Panc1 (cell line): ENCODE data around the gene ARHGAP32. TPM values are rescaled to one million over a fixed set of nuclear protein-coding genes. Genes with fewer than 3 reads are reported as not detected.
A peak's percentile ranks its signal among the peaks of the same experiment; 100 is the strongest.

Experiments
- ATAC-seq: fragments of 200-7000 bp; cut with Tn5 transposase; 2 replicates; pipeline ENCODE4 v1.9.1; 2020; ENCODE audit warnings: mild to moderate bottlenecking, moderate library complexity
- BruUV-seq: library from RNA; stranded (reverse); fragments of 400-500 nt; replicated peaks from 2 replicates; lab custom pipeline; 2021; lab: Mats Ljungman, UMichigan
- CTCF ChIA-PET: fragments of 300-600 bp; sonication (Branson Sonifier 250); formaldehyde crosslinking; loops from one replicate; lab custom pipeline; 2022; ENCODE audit warnings: antibody characterized with exemption; lab: Charles Lee
- POLR2A ChIA-PET: fragments of 300-600 bp; sonication (Branson Sonifier 250); formaldehyde crosslinking; loops from one replicate; lab custom pipeline; 2022; ENCODE audit warnings: antibody characterized with exemption; lab: Charles Lee
- DNase-seq: peaks from one replicate; pipeline ENCODE4 v3.0.0-alpha.2; 2010; ENCODE audit warnings: low read depth, low spot score
- H3K27ac ChIP-seq: 2 replicates; pipeline ENCODE4 v1.5.1; 2011; ENCODE audit warnings: mild to moderate bottlenecking, low read length, inconsistent platforms
- H3K27me3 ChIP-seq: fragments of 200-500 bp; sonication (Bioruptor generic); 2 replicates; pipeline ENCODE4 v1.6.0; 2014; ENCODE audit warnings: low read length, inconsistent platforms; ENCODE audit not compliant: control insufficient read depth, insufficient read depth
- H3K36me3 ChIP-seq: fragments of 200-500 bp; sonication (Bioruptor generic); 2 replicates; pipeline ENCODE4 v1.5.1; 2014; ENCODE audit warnings: inconsistent platforms, mild to moderate bottlenecking, low read length, moderate library complexity; ENCODE audit not compliant: control insufficient read depth, insufficient read depth
- H3K4me1 ChIP-seq: 2 replicates; pipeline ENCODE4 v1.5.1; 2011; ENCODE audit warnings: inconsistent platforms, mild to moderate bottlenecking, low read length, moderate library complexity; ENCODE audit not compliant: control insufficient read depth, insufficient read depth
- H3K4me3 ChIP-seq, 2 experiments: 2 replicates each; pipeline ENCODE4 v1.5.1; 2011 to 2012; ENCODE audit warnings: low read depth in 2 of 2, low read length in 2 of 2, mild to moderate bottlenecking in 2 of 2, inconsistent platforms in 1 of 2, moderate library complexity in 1 of 2
- H3K9me3 ChIP-seq: fragments of 200-500 bp; sonication (Bioruptor generic); 2 replicates; pipeline ENCODE4 v1.5.1; 2014; ENCODE audit warnings: low read depth, mild to moderate bottlenecking, inconsistent platforms, low read length, moderate library complexity; ENCODE audit not compliant: control insufficient read depth, insufficient read depth
- POLR2AphosphoS5 ChIP-seq: IDR thresholded peaks from 2 replicates; pipeline ENCODE4 v1.6.1; 2012; ENCODE audit warnings: mild to moderate bottlenecking, low read depth, low read length, moderate library complexity
- SIN3A ChIP-seq: IDR thresholded peaks from 2 replicates; pipeline ENCODE4 v1.6.1; 2012; ENCODE audit warnings: low read depth, mild to moderate bottlenecking, low read length, moderate library complexity, borderline replicate concordance; ENCODE audit not compliant: insufficient read depth
- TCF7L2 ChIP-seq: IDR thresholded peaks from 2 replicates; pipeline ENCODE4 v1.6.1; 2011; ENCODE audit warnings: mild to moderate bottlenecking, low read depth, low read length, inconsistent platforms
- in situ Hi-C: cut with HindIII; loops from 2 replicates; pipeline ENCODE4 v1.10.0; 2016; ENCODE audit warnings: low sequenced_read_pairs, low pct_unique_long_range_greater_than_20kb
- intact Hi-C: fragments of 100-400 bp; cut with micrococcal nuclease; formaldehyde crosslinking; loops from one replicate; pipeline ENCODE4 v1.10.0; 2022; ENCODE audit not compliant: unreplicated experiment
- total RNA-seq: library from RNA; stranded (reverse); gene quantifications from one replicate; pipeline ENCODE4 v1.2.1, GENCODE V29; 2021; ENCODE audit not compliant: unreplicated experiment
- TF ChIP-seq, protein P1 (sequence below): fragments of 450-650 bp; IDR thresholded peaks from 2 replicates; pipeline ENCODE4 v1.5.1; 2017; ENCODE audit warnings: mild to moderate bottlenecking
- TF ChIP-seq, protein P2 (sequence below), 2 experiments: IDR thresholded peaks; 2 replicates each; pipeline ENCODE4 v1.6.1; 2011 to 2012; ENCODE audit warnings: low read depth in 2 of 2, control low read depth in 1 of 2, low read length in 1 of 2, mild to moderate bottlenecking in 1 of 2, moderate library complexity in 1 of 2; ENCODE audit not compliant: insufficient read depth in 1 of 2

The ARHGAP32 gene
- total RNA-seq, 1 experiment from 2014 or later, result 44.6 TPM

DNA sequence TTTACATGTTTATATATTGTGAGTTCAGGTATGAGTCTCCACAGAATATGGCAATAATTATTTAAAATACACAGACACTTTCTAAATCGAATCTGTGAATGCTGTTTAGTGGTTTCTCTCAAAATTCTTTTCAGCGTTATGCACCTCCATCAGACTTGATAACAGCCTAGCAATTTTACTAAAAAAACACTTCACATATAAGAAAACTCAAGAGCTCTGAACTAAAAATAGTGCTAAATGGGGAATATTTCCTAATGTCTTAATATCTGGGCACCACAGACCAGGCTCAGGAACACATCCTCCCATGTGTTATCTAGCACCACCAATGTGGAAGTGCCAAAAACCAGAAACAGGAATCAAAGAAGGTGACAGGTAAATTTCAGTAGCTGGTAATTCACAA is 47.9 kb downstream of the ARHGAP32 start:
- in situ Hi-C loops (no loop called here), intact Hi-C loops (loop anchor here (10.0 kb wide), 2 partner anchors 51 to 131 kb away; partner anchors contain the start of gene ARHGAP32)
- ChIA-PET CTCF (no interaction called here), POLR2A (no interaction called here)
- peaks cover 86% of the 10 kb centered on the region for H3K4me1 ChIP-seq
- peak overlapping the region; percentile 100 for H3K27ac ChIP-seq
- no peaks in the 10 kb centered on the region for H3K36me3 ChIP-seq
- TF ChIP-seq TCF7L2 (no peak), SIN3A (no peak), POLR2AphosphoS5 (no peak)
- TF ChIP-seq, protein P1, sequence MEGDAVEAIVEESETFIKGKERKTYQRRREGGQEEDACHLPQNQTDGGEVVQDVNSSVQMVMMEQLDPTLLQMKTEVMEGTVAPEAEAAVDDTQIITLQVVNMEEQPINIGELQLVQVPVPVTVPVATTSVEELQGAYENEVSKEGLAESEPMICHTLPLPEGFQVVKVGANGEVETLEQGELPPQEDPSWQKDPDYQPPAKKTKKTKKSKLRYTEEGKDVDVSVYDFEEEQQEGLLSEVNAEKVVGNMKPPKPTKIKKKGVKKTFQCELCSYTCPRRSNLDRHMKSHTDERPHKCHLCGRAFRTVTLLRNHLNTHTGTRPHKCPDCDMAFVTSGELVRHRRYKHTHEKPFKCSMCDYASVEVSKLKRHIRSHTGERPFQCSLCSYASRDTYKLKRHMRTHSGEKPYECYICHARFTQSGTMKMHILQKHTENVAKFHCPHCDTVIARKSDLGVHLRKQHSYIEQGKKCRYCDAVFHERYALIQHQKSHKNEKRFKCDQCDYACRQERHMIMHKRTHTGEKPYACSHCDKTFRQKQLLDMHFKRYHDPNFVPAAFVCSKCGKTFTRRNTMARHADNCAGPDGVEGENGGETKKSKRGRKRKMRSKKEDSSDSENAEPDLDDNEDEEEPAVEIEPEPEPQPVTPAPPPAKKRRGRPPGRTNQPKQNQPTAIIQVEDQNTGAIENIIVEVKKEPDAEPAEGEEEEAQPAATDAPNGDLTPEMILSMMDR, result no peak
- TF ChIP-seq, protein P2, sequence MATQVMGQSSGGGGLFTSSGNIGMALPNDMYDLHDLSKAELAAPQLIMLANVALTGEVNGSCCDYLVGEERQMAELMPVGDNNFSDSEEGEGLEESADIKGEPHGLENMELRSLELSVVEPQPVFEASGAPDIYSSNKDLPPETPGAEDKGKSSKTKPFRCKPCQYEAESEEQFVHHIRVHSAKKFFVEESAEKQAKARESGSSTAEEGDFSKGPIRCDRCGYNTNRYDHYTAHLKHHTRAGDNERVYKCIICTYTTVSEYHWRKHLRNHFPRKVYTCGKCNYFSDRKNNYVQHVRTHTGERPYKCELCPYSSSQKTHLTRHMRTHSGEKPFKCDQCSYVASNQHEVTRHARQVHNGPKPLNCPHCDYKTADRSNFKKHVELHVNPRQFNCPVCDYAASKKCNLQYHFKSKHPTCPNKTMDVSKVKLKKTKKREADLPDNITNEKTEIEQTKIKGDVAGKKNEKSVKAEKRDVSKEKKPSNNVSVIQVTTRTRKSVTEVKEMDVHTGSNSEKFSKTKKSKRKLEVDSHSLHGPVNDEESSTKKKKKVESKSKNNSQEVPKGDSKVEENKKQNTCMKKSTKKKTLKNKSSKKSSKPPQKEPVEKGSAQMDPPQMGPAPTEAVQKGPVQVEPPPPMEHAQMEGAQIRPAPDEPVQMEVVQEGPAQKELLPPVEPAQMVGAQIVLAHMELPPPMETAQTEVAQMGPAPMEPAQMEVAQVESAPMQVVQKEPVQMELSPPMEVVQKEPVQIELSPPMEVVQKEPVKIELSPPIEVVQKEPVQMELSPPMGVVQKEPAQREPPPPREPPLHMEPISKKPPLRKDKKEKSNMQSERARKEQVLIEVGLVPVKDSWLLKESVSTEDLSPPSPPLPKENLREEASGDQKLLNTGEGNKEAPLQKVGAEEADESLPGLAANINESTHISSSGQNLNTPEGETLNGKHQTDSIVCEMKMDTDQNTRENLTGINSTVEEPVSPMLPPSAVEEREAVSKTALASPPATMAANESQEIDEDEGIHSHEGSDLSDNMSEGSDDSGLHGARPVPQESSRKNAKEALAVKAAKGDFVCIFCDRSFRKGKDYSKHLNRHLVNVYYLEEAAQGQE (IDR thresholded peaks at IDR 0.05; ENCODE audit: insufficient read depth in 1 of 2, low read depth in 2 of 2, low read length in 1 of 2), result no peak
- no TSS peak for BruUV-seq
- ATAC-seq, result no peak
- H3K9me3 ChIP-seq, result no peaks in the 10 kb centered on the region; the same call in 1 of the 2 replicates
- no peak for DNase-seq
- H3K27me3 ChIP-seq, result no peaks in the 10 kb centered on the region
- peak overlapping the region; percentile 6 to 27; a peak in 2 of 4 replicates for H3K4me3 ChIP-seq

DNA sequence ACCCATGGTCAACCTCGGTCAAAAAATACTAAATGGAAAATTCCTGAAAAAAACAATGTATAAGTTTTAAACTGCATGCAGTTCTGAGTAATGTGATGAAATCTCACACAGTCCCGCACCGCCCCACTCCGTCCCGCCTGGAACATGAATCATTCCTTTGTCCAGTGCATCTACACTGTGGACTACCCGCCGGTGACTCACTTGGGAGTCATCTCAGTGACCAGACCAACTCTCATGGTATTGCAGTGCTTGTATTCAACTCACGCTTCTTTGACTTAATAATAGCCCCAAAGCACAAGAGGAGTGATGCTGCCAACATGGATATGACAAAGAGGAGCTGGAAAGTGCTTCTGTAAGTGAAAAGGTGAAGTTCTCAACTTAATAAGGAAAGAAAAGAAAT is 48.8 kb downstream of the ARHGAP32 start:
- ChIA-PET POLR2A (no interaction called here), CTCF (no interaction called here)
- BruUV-seq, result no TSS peak
- H3K27ac ChIP-seq, result peak overlapping the region; percentile 100
- DNase-seq (peak; percentile 100), ATAC-seq (peak; percentile 100)
- TF ChIP-seq SIN3A (no peak), TCF7L2 (peak; percentile 76), POLR2AphosphoS5 (peak; percentile 92)
- TF ChIP-seq, protein P1, result no peak
- TF ChIP-seq, protein P2 (IDR thresholded peaks at IDR 0.05; ENCODE audit: insufficient read depth in 1 of 2, low read depth in 2 of 2, low read length in 1 of 2), result no peak
- no peaks in the 10 kb centered on the region; the same call in 1 of the 2 replicates for H3K9me3 ChIP-seq
- H3K36me3 ChIP-seq, result no peaks in the 10 kb centered on the region
- H3K4me1 ChIP-seq, result peaks cover 80% of the 10 kb centered on the region
- intact Hi-C loops (loop anchor here (10.0 kb wide), 2 partner anchors 51 to 131 kb away; partner anchors contain the start of gene ARHGAP32), in situ Hi-C loops (no loop called here)
- peak overlapping the region; percentile 27 to 28 for H3K4me3 ChIP-seq
- H3K27me3 ChIP-seq, result no peaks in the 10 kb centered on the region
